ENCODE measurements around the gene C1QTNF6.

DNA sequence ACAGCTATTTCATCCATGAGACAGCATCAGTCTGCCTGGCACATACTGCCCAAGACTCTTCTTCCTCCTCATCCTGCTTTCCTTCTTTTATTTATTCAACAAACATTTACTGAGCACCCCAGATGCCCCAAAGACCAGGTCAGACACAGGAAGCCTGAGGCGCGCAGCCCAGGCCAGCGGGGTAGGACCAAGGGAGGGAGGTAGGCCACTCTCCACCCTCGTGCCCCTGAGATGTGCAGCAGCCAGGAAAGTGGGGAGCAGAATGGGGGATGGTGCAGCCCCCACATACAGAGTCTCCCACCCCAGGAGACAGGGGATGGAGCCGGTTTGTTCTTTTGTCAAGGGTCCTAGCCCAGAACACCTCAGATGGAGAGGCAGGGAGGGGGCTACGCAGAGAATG, 34.1 kb downstream of the C1QTNF6 start:
- TF ChIP-seq EZH2 (IDR thresholded peaks at IDR 0.05; ENCODE audit: low read depth, unreplicated experiment) = no peak
- TF ChIP-seq, protein P1, sequence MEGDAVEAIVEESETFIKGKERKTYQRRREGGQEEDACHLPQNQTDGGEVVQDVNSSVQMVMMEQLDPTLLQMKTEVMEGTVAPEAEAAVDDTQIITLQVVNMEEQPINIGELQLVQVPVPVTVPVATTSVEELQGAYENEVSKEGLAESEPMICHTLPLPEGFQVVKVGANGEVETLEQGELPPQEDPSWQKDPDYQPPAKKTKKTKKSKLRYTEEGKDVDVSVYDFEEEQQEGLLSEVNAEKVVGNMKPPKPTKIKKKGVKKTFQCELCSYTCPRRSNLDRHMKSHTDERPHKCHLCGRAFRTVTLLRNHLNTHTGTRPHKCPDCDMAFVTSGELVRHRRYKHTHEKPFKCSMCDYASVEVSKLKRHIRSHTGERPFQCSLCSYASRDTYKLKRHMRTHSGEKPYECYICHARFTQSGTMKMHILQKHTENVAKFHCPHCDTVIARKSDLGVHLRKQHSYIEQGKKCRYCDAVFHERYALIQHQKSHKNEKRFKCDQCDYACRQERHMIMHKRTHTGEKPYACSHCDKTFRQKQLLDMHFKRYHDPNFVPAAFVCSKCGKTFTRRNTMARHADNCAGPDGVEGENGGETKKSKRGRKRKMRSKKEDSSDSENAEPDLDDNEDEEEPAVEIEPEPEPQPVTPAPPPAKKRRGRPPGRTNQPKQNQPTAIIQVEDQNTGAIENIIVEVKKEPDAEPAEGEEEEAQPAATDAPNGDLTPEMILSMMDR (conservative IDR thresholded peaks at IDR 0.05; ENCODE audit: low read depth in 2 of 2) = no peak
- TF ChIP-seq, protein P2, sequence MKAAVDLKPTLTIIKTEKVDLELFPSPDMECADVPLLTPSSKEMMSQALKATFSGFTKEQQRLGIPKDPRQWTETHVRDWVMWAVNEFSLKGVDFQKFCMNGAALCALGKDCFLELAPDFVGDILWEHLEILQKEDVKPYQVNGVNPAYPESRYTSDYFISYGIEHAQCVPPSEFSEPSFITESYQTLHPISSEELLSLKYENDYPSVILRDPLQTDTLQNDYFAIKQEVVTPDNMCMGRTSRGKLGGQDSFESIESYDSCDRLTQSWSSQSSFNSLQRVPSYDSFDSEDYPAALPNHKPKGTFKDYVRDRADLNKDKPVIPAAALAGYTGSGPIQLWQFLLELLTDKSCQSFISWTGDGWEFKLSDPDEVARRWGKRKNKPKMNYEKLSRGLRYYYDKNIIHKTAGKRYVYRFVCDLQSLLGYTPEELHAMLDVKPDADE (IDR thresholded peaks at IDR 0.05) = no peak
